ENCODE measurements around the gene H2BW2. TPM values are rescaled to one million over a fixed set of nuclear protein-coding genes. Genes with fewer than 3 reads are reported as not detected.
"Not testable (repeated sequence)": the region's sequence is repeated elsewhere in the genome, so short reads cannot be mapped to it uniquely, and the experiment has no call there.

H2BW2 gene
- total and polyA plus RNA-seq, 2 of the 13 experiments (the other 11 are each of a cell fraction or from before 2014, with no cell fraction given): not detected

DNA sequence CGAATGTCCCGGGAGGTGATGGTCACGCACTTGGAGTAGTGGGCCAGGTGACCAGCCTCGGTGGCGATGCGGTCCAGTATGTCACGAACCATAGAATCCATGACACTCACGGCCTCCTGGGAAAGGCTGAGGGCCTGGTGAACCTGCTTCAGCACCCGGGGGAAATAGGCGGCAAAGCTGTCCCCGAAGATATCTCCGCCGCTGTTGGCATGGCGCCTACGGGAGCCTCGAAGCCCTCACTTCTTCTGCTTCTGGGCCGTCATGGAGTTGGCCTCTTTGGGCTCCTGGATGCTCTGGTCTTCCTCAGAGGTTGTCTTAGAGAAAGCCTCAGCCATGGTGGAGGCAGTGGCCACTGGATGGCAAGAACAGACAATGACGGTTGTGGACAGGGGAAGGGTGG, 22.9 kb downstream of the H2BW2 start:
- H2AFZ ChIP-seq (ENCODE audit: low read length); CTCF ChIA-PET (ENCODE audit: low intra/inter-chr PET ratio, low total read pairs); BruUV-seq (replicated peaks); in situ Hi-C loops (cut with HindIII; ENCODE audit: extremely low pct_ligation_motif_present, low pct_unique_long_range_greater_than_20kb); H3K9ac ChIP-seq (ENCODE audit: insufficient read depth, low read depth, low read length); H3K4me1 ChIP-seq (ENCODE audit: insufficient read depth, low read length); POLR2A ChIA-PET; ATAC-seq; H4K20me1 ChIP-seq (ENCODE audit: insufficient read depth, low read length); DNase-seq (ENCODE audit: low spot score); H3K27me3 ChIP-seq (ENCODE audit: control insufficient read depth in 1 of 2, insufficient read depth in 2 of 2, low read length in 2 of 2); H3K4me2 ChIP-seq (ENCODE audit: low read depth, low read length); FAIRE-seq; H3K9me3 ChIP-seq (ENCODE audit: low read length); H3K4me3 ChIP-seq (replicated peaks in 1 of 3; ENCODE audit: insufficient read depth in 1 of 3, low read depth in 2 of 3, low read length in 3 of 3); H3K79me2 ChIP-seq (ENCODE audit: insufficient read depth, low read length); H3K36me3 ChIP-seq (replicated peaks in 1 of 2; ENCODE audit: control insufficient read depth in 1 of 2, insufficient read depth in 2 of 2, low read length in 2 of 2); intact Hi-C loops (cut with micrococcal nuclease; ENCODE audit: unreplicated experiment); H3K27ac ChIP-seq (ENCODE audit: extremely low read length, insufficient read depth, low read length): not testable (repeated sequence)
- whole genome bisulfite sequencing (ENCODE audit: low lambda C conversion rate): no CpG with 5 or more reads among the region's 18 CpGs

DNA sequence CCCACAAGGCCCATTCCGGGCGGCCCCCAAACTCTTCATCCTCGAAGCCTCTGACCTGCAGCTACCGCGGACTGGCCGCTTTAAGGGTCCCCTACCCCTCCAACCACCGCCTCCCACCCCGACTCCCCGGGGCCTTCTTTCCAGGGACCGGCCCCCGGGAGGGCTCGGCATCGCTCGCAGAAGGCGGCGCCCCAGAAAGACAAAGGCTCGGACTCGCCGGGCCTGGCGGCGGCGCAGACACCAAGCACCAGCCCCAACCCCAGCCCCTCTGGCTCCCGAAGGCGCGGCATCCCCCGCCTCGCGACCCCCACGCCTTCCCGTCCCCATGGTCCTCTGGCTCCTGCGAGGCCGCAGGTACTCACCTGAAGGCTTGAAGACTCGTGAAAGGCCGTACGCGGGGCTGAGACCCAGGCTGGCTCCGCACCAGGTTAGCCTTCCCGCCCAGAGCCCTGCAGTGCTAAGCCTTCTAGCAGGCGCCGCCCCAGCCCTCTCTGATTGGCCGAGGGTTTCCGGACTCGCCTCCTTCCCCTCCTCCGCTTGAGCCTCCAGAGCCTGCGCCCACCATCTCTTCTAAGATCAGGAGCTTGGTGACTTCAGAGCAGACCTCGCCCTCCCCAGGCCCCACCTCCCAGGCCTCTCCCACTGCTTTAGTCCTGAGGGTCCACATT, 36.2 kb downstream of the H2BW2 start, which contains the start of gene TMSB15C:
TMSB15C (minus strand) TSS at position 459 of the 668 bp plus-strand sequence.
- H3K27ac ChIP-seq (ENCODE audit: extremely low read length, insufficient read depth, low read length); H3K4me3 ChIP-seq (replicated peaks in 1 of 3; ENCODE audit: insufficient read depth in 1 of 3, low read depth in 2 of 3, low read length in 3 of 3); H3K4me1 ChIP-seq (ENCODE audit: insufficient read depth, low read length); H3K4me2 ChIP-seq (ENCODE audit: low read depth, low read length); H3K79me2 ChIP-seq (ENCODE audit: insufficient read depth, low read length); in situ Hi-C loops (cut with HindIII; ENCODE audit: extremely low pct_ligation_motif_present, low pct_unique_long_range_greater_than_20kb); BruUV-seq (replicated peaks); H3K36me3 ChIP-seq (replicated peaks in 1 of 2; ENCODE audit: control insufficient read depth in 1 of 2, insufficient read depth in 2 of 2, low read length in 2 of 2); FAIRE-seq; H2AFZ ChIP-seq (ENCODE audit: low read length); ATAC-seq; intact Hi-C loops (cut with micrococcal nuclease; ENCODE audit: unreplicated experiment); CTCF ChIA-PET (ENCODE audit: low intra/inter-chr PET ratio, low total read pairs); H3K9ac ChIP-seq (ENCODE audit: insufficient read depth, low read depth, low read length); DNase-seq (ENCODE audit: low spot score); H4K20me1 ChIP-seq (ENCODE audit: insufficient read depth, low read length); H3K27me3 ChIP-seq (ENCODE audit: control insufficient read depth in 1 of 2, insufficient read depth in 2 of 2, low read length in 2 of 2); H3K9me3 ChIP-seq (ENCODE audit: low read length); POLR2A ChIA-PET: not testable (repeated sequence)
- WGBS (ENCODE audit: low lambda C conversion rate): no CpG with 5 or more reads among the region's 46 CpGs

DNA sequence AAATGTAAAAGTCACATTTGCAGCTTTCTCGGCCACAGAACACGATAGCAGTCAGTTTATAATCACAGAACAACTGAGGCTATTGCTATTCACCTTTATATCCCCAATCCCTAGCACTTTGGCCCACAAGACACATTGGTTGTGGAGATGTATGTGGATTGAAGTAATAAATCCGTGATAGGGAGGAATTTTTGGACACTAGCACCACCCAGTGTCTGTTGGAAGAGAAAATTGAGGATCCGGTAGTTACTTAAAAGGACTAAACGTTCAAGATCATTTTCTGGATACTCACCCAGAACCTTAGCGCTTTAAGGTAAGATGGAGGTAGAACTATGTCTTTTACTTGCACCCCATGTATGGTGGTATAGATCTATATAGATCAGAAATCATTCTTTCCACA, 38.1 kb downstream of the H2BW2 start:
- BruUV-seq (replicated peaks); FAIRE-seq; H2AFZ ChIP-seq (ENCODE audit: low read length); H3K27ac ChIP-seq (ENCODE audit: extremely low read length, insufficient read depth, low read length); H3K79me2 ChIP-seq (ENCODE audit: insufficient read depth, low read length); H3K9me3 ChIP-seq (ENCODE audit: low read length); CTCF ChIA-PET (ENCODE audit: low intra/inter-chr PET ratio, low total read pairs); DNase-seq (ENCODE audit: low spot score); H3K4me3 ChIP-seq (replicated peaks in 1 of 3; ENCODE audit: insufficient read depth in 1 of 3, low read depth in 2 of 3, low read length in 3 of 3); H4K20me1 ChIP-seq (ENCODE audit: insufficient read depth, low read length); ATAC-seq; POLR2A ChIA-PET; H3K27me3 ChIP-seq (ENCODE audit: control insufficient read depth in 1 of 2, insufficient read depth in 2 of 2, low read length in 2 of 2); H3K36me3 ChIP-seq (replicated peaks in 1 of 2; ENCODE audit: control insufficient read depth in 1 of 2, insufficient read depth in 2 of 2, low read length in 2 of 2); in situ Hi-C loops (cut with HindIII; ENCODE audit: extremely low pct_ligation_motif_present, low pct_unique_long_range_greater_than_20kb); H3K4me1 ChIP-seq (ENCODE audit: insufficient read depth, low read length); H3K4me2 ChIP-seq (ENCODE audit: low read depth, low read length); intact Hi-C loops (cut with micrococcal nuclease; ENCODE audit: unreplicated experiment); H3K9ac ChIP-seq (ENCODE audit: insufficient read depth, low read depth, low read length): not testable (repeated sequence)
- WGBS (ENCODE audit: low lambda C conversion rate): no CpG with 5 or more reads among the region's 6 CpGs
